SK-N-SH (cell line): ENCODE measurements around the gene GRK5. TPM values are rescaled to one million over a fixed set of nuclear protein-coding genes. Genes with fewer than 3 reads are reported as not detected.

Experiments
- CTCF ChIA-PET: fragments of 300-600, 350-600 bp; formaldehyde crosslinking; extraction: SDS; loops from one replicate; lab custom pipeline; 2021; lab: Yijun Ruan, JAX
- POLR2A ChIA-PET: fragments of 350-600 bp; sonication (Branson Sonifier 250); formaldehyde crosslinking; extraction: SDS; loops from one replicate; lab custom pipeline; 2020; ENCODE audit warnings: antibody characterized with exemption, inconsistent platforms; lab: Yijun Ruan, JAX
- DNase-seq: peaks from one replicate; pipeline ENCODE4 v3.0.0; 2012
- H2AFZ ChIP-seq: fragments of 200-600 bp; sonication (generic); 2 replicates; pipeline ENCODE4 v1.8.1; 2016; ENCODE audit warnings: antibody characterized with exemption, mild to moderate bottlenecking, low read depth
- H3F3A ChIP-seq: fragments of 200-600 bp; sonication (generic); replicated peaks from 2 replicates; pipeline ENCODE3; 2016; ENCODE audit warnings: antibody characterized with exemption, mild to moderate bottlenecking; ENCODE audit not compliant: insufficient read depth
- H3K27ac ChIP-seq, 2 experiments: fragments of 200-500 bp in 1 of 2; fragments of 200-600 bp in 1 of 2; sonication (Bioruptor generic) in 1 of 2; sonication (generic), shearing (Covaris generic) in 1 of 2; 2 replicates each; pipeline versions ENCODE4 v1.5.1 to v1.6.1; 2014 to 2016; ENCODE audit warnings: low read depth in 2 of 2, inconsistent platforms in 1 of 2, low read length in 1 of 2, mild to moderate bottlenecking in 1 of 2, mixed read lengths in 1 of 2
- H3K27me3 ChIP-seq: fragments of 200-600 bp; sonication (generic), shearing (Covaris generic); 2 replicates; pipeline ENCODE4 v1.6.1; 2016; ENCODE audit warnings: mixed run types; ENCODE audit not compliant: insufficient read depth
- H3K36me3 ChIP-seq, 2 experiments: fragments of 200-500 bp in 1 of 2; fragments of 200-600 bp in 1 of 2; sonication (Bioruptor generic) in 1 of 2; sonication (generic) in 1 of 2; replicated peaks in 1 of 2; 2 replicates each; pipeline versions ENCODE3 to v1.5.1; 2014 to 2016; ENCODE audit warnings: low read length in 1 of 2, mild to moderate bottlenecking in 1 of 2; ENCODE audit not compliant: insufficient read depth in 2 of 2, control insufficient read depth in 1 of 2
- H3K4me1 ChIP-seq, 2 experiments: fragments of 200-500 bp in 1 of 2; fragments of 200-600 bp in 1 of 2; sonication (Bioruptor generic) in 1 of 2; sonication (generic), shearing (Covaris generic) in 1 of 2; 2 replicates each; pipeline versions ENCODE4 v1.5.1 to v1.6.1; 2014 to 2016; ENCODE audit warnings: low read depth in 1 of 2, low read length in 1 of 2, mixed run types in 1 of 2; ENCODE audit not compliant: insufficient read depth in 2 of 2, control insufficient read depth in 1 of 2
- H3K4me2 ChIP-seq: fragments of 200-600 bp; sonication (generic), shearing (Covaris generic); 2 replicates; pipeline ENCODE4 v1.6.1; 2017; ENCODE audit warnings: mixed run types
- H3K4me3 ChIP-seq, 2 experiments: fragments of 200-500 bp in 1 of 2; fragments of 200-600 bp in 1 of 2; sonication (Bioruptor generic) in 1 of 2; sonication (generic), shearing (Covaris generic) in 1 of 2; 2 replicates each; pipeline versions ENCODE4 v1.5.1 to v1.8.1; 2014 to 2016; ENCODE audit warnings: low read depth in 2 of 2, inconsistent platforms in 1 of 2, low read length in 1 of 2, mild to moderate bottlenecking in 1 of 2, mixed read lengths in 1 of 2, moderate library complexity in 1 of 2
- H3K79me2 ChIP-seq: fragments of 200-600 bp; sonication (generic); 2 replicates; pipeline ENCODE4 v1.8.1; 2017; ENCODE audit warnings: mild to moderate bottlenecking; ENCODE audit not compliant: insufficient read depth
- H3K9ac ChIP-seq: fragments of 200-600 bp; sonication (generic); 2 replicates; pipeline ENCODE4 v1.6.1; 2017; ENCODE audit warnings: mixed run types
- H3K9me2 ChIP-seq: fragments of 200-600 bp; sonication (generic); 2 replicates; pipeline ENCODE4 v1.6.1; 2017; ENCODE audit warnings: mixed run types
- H3K9me3 ChIP-seq: fragments of 200-600 bp; sonication (generic); 2 replicates; pipeline ENCODE4 v1.6.1; 2017; ENCODE audit warnings: mixed run types, mild to moderate bottlenecking, moderate library complexity
- H4K20me1 ChIP-seq: fragments of 200-600 bp; sonication (generic); 2 replicates; pipeline ENCODE4 v1.6.1; 2017; ENCODE audit warnings: mild to moderate bottlenecking, mixed run types; ENCODE audit not compliant: insufficient read depth
- ELF1 ChIP-seq: IDR thresholded peaks from 2 replicates; pipeline ENCODE4 v1.4.0; 2012
- EZH2phosphoT487 ChIP-seq: fragments of 200-600 bp; sonication (generic); IDR thresholded peaks from 2 replicates; pipeline ENCODE4 v1.6.1; 2017; ENCODE audit warnings: low read depth, mixed run types, mild to moderate bottlenecking, antibody characterized with exemption, moderate library complexity, borderline replicate concordance
- FOXJ3 ChIP-seq: sonication (generic); formaldehyde crosslinking; IDR thresholded peaks from 2 replicates; pipeline ENCODE4 v1.5.1; 2020; ENCODE audit warnings: mild to moderate bottlenecking, missing genetic modification reagents
- GABPA ChIP-seq: IDR thresholded peaks from 2 replicates; pipeline ENCODE4 v1.4.0; 2012; ENCODE audit warnings: low read depth, mild to moderate bottlenecking
- GATA2 ChIP-seq: sonication (generic); formaldehyde crosslinking; IDR thresholded peaks from 2 replicates; pipeline ENCODE4 v1.5.0; 2020; ENCODE audit warnings: mild to moderate bottlenecking, missing genetic modification reagents
- JUND ChIP-seq: IDR thresholded peaks from 2 replicates; pipeline ENCODE4 v1.4.0; 2012
- MEF2A ChIP-seq: IDR thresholded peaks from 2 replicates; pipeline ENCODE4 v1.4.0; 2012; ENCODE audit warnings: low read depth, borderline replicate concordance
- NFIC ChIP-seq: IDR thresholded peaks from 2 replicates; pipeline ENCODE4 v1.4.0; 2012; ENCODE audit warnings: borderline replicate concordance
- NRF1 ChIP-seq: IDR thresholded peaks from 2 replicates; pipeline ENCODE4 v1.6.1; 2012; ENCODE audit warnings: low read depth, mild to moderate bottlenecking, low read length
- RXRA ChIP-seq: IDR thresholded peaks from 2 replicates; pipeline ENCODE4 v1.4.0; 2012; ENCODE audit warnings: low read depth, mild to moderate bottlenecking, borderline replicate concordance
- SIN3A ChIP-seq: IDR thresholded peaks from 2 replicates; pipeline ENCODE4 v1.6.1; 2012; ENCODE audit warnings: low read depth, mild to moderate bottlenecking, low read length, moderate library complexity, borderline replicate concordance
- TAF1 ChIP-seq: IDR thresholded peaks from 2 replicates; pipeline ENCODE4 v1.6.1; 2012; ENCODE audit warnings: low read depth, mild to moderate bottlenecking, low read length, moderate library complexity, borderline replicate concordance
- TCF12 ChIP-seq: IDR thresholded peaks from 2 replicates; pipeline ENCODE4 v1.4.0; 2012
- TEAD4 ChIP-seq: IDR thresholded peaks from 2 replicates; pipeline ENCODE4 v1.4.0; 2012; ENCODE audit warnings: mild to moderate bottlenecking, borderline replicate concordance; ENCODE audit not compliant: insufficient read depth
- WGBS: methylation state at CpG from one replicate; pipeline ENCODE4 v1.1.6; 2017; ENCODE audit warnings: low lambda C conversion rate; 5-methylcytosine and 5-hydroxymethylcytosine counted together
- polyA plus RNA-seq, 3 experiments: library from polyadenylated mRNA; depleted of rRNA; stranded (reverse); fragments of >200 nt; gene quantifications; 2 replicates each; pipeline ENCODE4 v1.2.3, GENCODE V29; 2012
- TF ChIP-seq, protein P1 (sequence below): fragments of 150-350 bp; IDR thresholded peaks from 2 replicates; pipeline ENCODE4 v1.6.1; 2017; ENCODE audit warnings: antibody characterized with exemption, low read length, low read depth, borderline replicate concordance
- TF ChIP-seq, protein P2 (sequence below): IDR thresholded peaks from 2 replicates; pipeline ENCODE4 v1.4.0; 2012; ENCODE audit warnings: low read depth
- TF ChIP-seq, protein P3 (sequence below): IDR thresholded peaks from 2 replicates; pipeline ENCODE4 v1.4.0; 2012; ENCODE audit warnings: low read depth, borderline replicate concordance
- TF ChIP-seq, protein P4 (sequence below): IDR thresholded peaks from 2 replicates; pipeline ENCODE4 v1.4.0; 2012; ENCODE audit warnings: low read depth, borderline replicate concordance

The GRK5 gene
- polyA plus RNA-seq, 1 of the 3 experiments (the other 2 are of a cell fraction): 12.1 TPM

DNA sequence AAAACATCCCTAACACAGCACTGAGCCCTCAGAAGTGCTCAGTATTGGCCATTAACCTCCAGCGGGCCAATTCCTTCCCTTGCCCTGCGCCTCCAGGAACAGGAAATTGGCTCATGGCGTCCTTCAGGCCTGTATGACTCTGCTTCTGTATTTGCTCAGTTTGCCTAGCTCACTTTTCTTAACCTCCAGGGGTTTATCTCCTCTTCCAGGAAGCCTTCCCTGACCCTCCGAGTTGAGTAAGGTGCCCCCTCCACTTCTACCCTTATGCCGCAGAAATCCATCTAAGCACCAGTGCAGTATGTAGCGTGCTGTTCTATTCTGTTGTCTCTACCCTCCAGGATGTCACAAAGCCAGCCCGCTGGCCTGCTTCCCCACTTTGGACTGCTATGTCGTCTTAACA lies 40.8 kb upstream of the GRK5 start:
- H3K4me3 ChIP-seq: no peak overlapping the region
- H4K20me1 ChIP-seq: no peaks in the 10 kb centered on the region
- H3K27me3 ChIP-seq: no peaks in the 10 kb centered on the region
- no peak overlapping the region for H3K9ac ChIP-seq
- no peak overlapping the region for H3K27ac ChIP-seq
- POLR2A ChIA-PET: interaction anchor here (1.0 kb wide), 1 partner anchor 43 kb away, joined by 4 read pairs; no protein-coding TSS in a partner anchor
- H2AFZ ChIP-seq: no peak overlapping the region
- DNase-seq: no peak
- H3F3A ChIP-seq: peaks cover 35% of the 10 kb centered on the region
- CTCF ChIA-PET: no interaction called here
- no peaks in the 10 kb centered on the region for H3K9me3 ChIP-seq
- no peaks in the 10 kb centered on the region for H3K9me2 ChIP-seq
- H3K36me3 ChIP-seq: peaks cover 27 to 35% of the 10 kb centered on the region in 2 experiments
- peaks cover 0 to 13% of the 10 kb centered on the region in 2 experiments; a peak in 2 of 4 replicates for H3K4me1 ChIP-seq
- H3K4me2 ChIP-seq: no peak overlapping the region
- TF ChIP-seq, protein P1, sequence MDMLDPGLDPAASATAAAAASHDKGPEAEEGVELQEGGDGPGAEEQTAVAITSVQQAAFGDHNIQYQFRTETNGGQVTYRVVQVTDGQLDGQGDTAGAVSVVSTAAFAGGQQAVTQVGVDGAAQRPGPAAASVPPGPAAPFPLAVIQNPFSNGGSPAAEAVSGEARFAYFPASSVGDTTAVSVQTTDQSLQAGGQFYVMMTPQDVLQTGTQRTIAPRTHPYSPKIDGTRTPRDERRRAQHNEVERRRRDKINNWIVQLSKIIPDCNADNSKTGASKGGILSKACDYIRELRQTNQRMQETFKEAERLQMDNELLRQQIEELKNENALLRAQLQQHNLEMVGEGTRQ: no peak
- TF ChIP-seq ELF1 (no peak), NRF1 (no peak), RXRA (no peak)
- no peaks in the 10 kb centered on the region for H3K79me2 ChIP-seq
- WGBS: 84% methylated on average over 8 of the region's 8 CpGs

DNA sequence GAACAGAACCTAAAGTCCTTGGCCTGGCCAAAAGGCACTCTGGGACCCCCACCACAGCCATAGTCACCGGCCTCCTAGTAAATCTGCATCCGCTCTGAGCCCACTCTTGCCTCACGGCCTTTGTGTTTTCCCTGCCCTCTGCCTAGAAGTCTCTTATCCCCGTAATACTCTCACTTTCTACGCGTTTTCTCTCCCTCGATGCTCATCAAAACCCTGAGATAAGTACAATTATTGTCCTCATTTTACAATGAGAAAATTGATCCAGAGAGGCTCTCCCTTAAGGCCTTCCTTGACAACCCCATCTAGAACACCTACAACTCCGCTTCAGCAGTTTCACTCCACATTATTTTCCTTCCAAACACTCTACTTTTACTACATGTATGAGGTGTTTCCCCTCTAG lies 40.3 kb upstream of the GRK5 start:
- no peaks in the 10 kb centered on the region for H4K20me1 ChIP-seq
- H3K27me3 ChIP-seq: no peaks in the 10 kb centered on the region
- no peak overlapping the region for H2AFZ ChIP-seq
- no peaks in the 10 kb centered on the region for H3K9me2 ChIP-seq
- H3K79me2 ChIP-seq: no peaks in the 10 kb centered on the region
- no peak overlapping the region for H3K9ac ChIP-seq
- no peaks in the 10 kb centered on the region for H3K9me3 ChIP-seq
- H3F3A ChIP-seq: peaks cover 35% of the 10 kb centered on the region
- POLR2A ChIA-PET: no interaction called here
- TF ChIP-seq GABPA (no peak), TCF12 (no peak), EZH2phosphoT487 (no peak), ELF1 (no peak), FOXJ3 (CRISPR knock-in tag) (no peak), NRF1 (no peak), TEAD4 (no peak), SIN3A (no peak), RXRA (no peak), MEF2A (no peak), NFIC (no peak), JUND (no peak), TAF1 (no peak), GATA2 (no peak)
- TF ChIP-seq, protein P1: no peak
- TF ChIP-seq, protein P2, sequence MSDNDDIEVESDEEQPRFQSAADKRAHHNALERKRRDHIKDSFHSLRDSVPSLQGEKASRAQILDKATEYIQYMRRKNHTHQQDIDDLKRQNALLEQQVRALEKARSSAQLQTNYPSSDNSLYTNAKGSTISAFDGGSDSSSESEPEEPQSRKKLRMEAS: no peak
- TF ChIP-seq, protein P3, sequence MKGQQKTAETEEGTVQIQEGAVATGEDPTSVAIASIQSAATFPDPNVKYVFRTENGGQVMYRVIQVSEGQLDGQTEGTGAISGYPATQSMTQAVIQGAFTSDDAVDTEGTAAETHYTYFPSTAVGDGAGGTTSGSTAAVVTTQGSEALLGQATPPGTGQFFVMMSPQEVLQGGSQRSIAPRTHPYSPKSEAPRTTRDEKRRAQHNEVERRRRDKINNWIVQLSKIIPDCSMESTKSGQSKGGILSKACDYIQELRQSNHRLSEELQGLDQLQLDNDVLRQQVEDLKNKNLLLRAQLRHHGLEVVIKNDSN: no peak
- TF ChIP-seq, protein P4, sequence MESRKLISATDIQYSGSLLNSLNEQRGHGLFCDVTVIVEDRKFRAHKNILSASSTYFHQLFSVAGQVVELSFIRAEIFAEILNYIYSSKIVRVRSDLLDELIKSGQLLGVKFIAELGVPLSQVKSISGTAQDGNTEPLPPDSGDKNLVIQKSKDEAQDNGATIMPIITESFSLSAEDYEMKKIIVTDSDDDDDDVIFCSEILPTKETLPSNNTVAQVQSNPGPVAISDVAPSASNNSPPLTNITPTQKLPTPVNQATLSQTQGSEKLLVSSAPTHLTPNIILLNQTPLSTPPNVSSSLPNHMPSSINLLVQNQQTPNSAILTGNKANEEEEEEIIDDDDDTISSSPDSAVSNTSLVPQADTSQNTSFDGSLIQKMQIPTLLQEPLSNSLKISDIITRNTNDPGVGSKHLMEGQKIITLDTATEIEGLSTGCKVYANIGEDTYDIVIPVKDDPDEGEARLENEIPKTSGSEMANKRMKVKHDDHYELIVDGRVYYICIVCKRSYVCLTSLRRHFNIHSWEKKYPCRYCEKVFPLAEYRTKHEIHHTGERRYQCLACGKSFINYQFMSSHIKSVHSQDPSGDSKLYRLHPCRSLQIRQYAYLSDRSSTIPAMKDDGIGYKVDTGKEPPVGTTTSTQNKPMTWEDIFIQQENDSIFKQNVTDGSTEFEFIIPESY: no peak
- H3K4me2 ChIP-seq: no peak overlapping the region
- no peak for DNase-seq
- WGBS: 85% methylated on average over 8 of the region's 8 CpGs
- peaks cover 0 to 13% of the 10 kb centered on the region in 2 experiments; a peak in 2 of 4 replicates for H3K4me1 ChIP-seq
- CTCF ChIA-PET: interaction anchor here (1.8 kb wide), 1 partner anchor 32 kb away, joined by 6 read pairs; no protein-coding TSS in a partner anchor
- H3K36me3 ChIP-seq: peaks cover 30 to 39% of the 10 kb centered on the region in 2 experiments
- H3K27ac ChIP-seq: no peak overlapping the region
- H3K4me3 ChIP-seq: no peak overlapping the region
